DOHH2 (cell line): ENCODE data around the gene AGRN.

Source experiments
- EZH2phosphoT487 ChIP-seq: fragments of 200-600 bp; sonication (generic); IDR thresholded peaks from 2 replicates; pipeline ENCODE4 v1.6.1; 2017; ENCODE audit warnings: borderline replicate concordance, mild to moderate bottlenecking, antibody characterized with exemption, low read length, moderate library complexity, mixed read lengths
- TF ChIP-seq, protein P1 (sequence below): fragments of 200-600 bp; sonication (generic); IDR thresholded peaks from one replicate; pipeline ENCODE4 v1.5.1; 2014; ENCODE audit warnings: antibody characterized with exemption, mild to moderate bottlenecking, low read depth, low read length; ENCODE audit not compliant: poor library complexity, severe bottlenecking

GRCh38 chr1:1023700-1024099 is 3.8 kb downstream of the AGRN start:
- TF ChIP-seq, protein P1, sequence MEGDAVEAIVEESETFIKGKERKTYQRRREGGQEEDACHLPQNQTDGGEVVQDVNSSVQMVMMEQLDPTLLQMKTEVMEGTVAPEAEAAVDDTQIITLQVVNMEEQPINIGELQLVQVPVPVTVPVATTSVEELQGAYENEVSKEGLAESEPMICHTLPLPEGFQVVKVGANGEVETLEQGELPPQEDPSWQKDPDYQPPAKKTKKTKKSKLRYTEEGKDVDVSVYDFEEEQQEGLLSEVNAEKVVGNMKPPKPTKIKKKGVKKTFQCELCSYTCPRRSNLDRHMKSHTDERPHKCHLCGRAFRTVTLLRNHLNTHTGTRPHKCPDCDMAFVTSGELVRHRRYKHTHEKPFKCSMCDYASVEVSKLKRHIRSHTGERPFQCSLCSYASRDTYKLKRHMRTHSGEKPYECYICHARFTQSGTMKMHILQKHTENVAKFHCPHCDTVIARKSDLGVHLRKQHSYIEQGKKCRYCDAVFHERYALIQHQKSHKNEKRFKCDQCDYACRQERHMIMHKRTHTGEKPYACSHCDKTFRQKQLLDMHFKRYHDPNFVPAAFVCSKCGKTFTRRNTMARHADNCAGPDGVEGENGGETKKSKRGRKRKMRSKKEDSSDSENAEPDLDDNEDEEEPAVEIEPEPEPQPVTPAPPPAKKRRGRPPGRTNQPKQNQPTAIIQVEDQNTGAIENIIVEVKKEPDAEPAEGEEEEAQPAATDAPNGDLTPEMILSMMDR: no peak
- TF ChIP-seq EZH2phosphoT487: no peak
